Measurements from ENCODE around the gene SMARCA2.

GRCh38 chr9:1996156-1996555 is 19.0 kb upstream of the SMARCA2 start:
- TF ChIP-seq POLR2A (IDR thresholded peaks at IDR 0.05; ENCODE audit: low read length), result no peak
- TF ChIP-seq GATA1 (IDR thresholded peaks at IDR 0.05; ENCODE audit: low read depth, low read length), result no peak

Data from erythroblast (primary cell).